HG03175 (cell line): ENCODE results near the gene VILL.
A peak's percentile ranks its signal among the peaks of the same experiment; 100 is the strongest.

Experiments
- ATAC-seq: cut with Tn5 transposase; IDR thresholded peaks from one replicate; pipeline ENCODE4 v1.9.1; 2021; ENCODE audit warnings: mild to moderate bottlenecking, moderate library complexity; ENCODE audit not compliant: unreplicated experiment

VILL gene

DNA sequence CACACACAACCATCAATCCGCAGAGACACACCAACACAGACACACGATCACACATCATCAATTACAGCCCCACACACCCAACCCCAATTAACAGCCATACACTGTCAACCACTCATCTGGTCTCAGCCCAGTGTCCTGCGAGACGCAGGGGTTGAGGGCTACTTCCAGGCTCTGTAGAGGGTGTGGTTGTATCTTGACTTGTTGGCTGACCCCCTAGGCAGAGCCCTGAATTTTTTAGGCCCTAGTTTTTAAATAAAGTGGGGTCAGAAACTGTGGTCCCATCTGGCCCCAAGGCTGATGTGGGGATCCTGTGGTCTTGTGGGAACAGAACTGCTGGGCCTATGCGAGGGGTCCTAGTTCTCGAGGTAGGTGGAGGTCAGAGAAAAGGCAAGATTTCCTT lies 9.2 kb downstream of the VILL start:
- no peak for ATAC-seq

DNA sequence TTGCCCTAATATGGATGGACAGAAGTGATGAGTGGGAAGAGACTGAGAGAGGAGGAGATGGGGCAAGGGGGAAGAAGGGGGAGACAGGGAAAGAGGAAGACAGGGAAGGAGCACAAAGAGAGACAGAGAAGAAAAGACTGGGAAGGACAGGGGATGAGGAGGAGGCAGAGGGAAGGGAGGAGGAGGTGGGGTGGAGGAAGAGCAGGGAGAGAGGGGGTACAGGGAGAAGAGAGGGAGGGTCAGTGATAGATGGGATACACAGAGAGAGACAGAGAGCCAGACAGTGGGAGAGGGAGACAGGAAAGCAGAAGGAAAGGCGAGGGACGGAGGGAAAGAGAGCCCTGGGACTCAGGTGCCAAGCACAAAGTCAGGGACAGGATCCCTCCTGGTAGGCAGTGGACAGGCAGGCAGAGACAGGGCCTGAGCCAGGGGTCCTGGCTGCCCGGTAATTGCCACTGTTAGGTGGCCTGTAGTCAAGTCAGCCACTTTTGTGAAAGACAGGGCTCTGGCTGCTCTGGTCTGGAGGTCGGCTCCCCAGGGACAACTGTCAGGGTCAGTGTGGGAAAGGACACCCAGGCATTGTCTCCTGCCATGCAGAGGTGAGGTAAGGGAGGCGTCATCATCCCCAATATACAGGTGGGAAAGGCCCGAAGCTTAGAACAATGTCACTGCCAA lies 9.8 kb downstream of the VILL start:
- ATAC-seq: no peak

DNA sequence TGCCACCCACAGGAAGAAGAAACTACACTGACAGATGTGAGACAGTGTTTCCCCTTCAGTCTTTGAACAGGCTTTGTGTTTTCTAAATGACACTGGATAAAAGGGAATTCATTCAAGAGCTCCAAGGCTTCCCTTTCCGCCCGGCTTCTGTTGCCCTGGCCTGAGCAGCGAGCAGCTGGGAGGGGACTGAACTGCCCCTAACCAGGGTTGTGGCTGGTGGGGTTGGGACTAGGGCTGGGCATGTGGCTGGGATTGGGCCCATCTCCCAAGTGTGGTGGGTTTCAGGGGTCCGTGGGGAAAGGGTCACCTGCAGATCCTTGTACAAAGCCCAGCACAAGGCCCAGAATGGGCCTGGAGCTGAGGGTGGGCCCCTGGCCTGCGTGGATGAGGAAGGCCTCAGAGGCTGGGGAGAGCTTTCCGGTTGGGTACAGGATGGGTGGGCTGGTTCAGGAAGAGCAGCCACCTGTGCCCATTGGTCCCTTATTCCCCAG lies 10.4 kb downstream of the VILL start:
- no peak for ATAC-seq

- no peak for ATAC-seq
Measured at GRCh38 chr3:38001456-38002081, 11.0 kb downstream of the VILL start.

- ATAC-seq: no peak
Measured at GRCh38 chr3:38002291-38002876, 11.8 kb downstream of the VILL start.

DNA sequence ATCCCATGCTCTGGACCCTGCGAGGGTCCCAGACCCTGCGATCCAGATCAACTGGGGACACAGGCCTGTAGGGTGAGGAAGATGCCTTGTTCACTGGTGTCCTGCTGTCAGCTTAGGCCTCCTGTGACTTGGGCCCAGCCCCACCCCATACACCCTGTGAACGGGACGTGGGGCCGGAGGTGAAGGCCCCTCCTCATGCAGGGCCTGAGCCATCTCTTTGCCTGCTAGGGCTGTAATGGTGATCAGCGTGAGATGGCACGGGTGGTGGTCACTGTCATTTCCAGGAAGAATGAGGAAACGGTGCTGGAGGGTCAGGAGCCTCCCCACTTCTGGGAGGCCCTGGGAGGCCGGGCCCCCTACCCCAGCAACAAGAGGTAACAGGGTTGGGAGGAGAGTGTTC lies 12.4 kb downstream of the VILL start:
- no peak for ATAC-seq

- no peak for ATAC-seq
Measured at GRCh38 chr3:38003371-38003816, 12.8 kb downstream of the VILL start.

GRCh38 chr3:38003817-38004414 lies 13.3 kb downstream of the VILL start:
- ATAC-seq: no peak

DNA sequence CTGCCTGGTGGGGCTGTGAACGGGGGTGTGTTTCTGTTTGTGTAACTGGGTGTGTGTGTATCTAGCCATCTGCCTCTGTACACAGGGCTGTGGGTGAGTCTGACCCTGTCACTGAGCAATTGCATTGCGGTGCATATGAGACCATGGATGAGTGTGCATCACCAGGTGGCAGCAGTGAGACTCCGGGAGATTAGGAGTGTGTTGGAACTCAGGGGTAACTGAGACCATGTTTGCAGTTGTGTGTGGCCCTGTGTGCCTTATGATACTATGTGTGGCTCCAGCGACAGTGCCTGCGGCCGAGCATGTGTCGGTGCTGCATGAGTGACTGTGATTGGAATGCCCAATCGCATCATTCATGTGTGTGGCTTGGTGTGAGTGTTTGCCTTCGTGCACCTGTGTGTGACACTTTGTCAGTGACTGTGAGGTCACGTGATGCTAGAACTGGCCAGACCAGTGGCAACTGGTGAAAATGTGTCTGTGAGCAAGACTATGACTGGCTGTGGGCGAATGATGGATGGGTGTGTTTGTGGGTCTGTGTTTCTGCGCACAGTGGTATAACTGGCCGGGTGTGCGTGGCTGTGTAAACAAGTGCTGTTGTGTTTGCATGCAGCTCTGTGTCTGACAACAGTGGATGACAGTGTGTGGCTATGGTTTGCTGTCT lies 14.0 kb downstream of the VILL start:
- peak; percentile 59 for ATAC-seq

GRCh38 chr3:38005076-38006020 lies 14.8 kb downstream of the VILL start:
- ATAC-seq: no peak

DNA sequence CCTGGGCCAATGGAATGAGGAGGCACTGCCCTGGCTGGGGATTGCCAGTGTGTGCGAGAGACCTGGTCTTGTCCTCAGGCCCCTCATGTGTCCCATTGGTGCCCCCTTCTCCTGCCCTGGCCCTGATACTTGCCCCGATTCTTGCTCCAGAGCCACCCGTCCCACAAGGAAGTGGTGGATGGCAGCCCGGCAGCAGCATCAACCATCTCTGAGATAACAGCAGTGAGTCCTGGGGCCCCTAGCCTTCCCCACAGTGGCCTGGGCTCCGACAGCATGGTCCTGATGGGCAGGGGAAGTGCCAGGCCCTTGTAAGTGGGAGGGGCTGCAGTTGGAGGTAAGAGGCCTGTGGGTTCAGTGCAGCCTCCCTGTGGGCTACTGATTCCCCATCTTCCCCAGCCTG lies 15.4 kb downstream of the VILL start:
- ATAC-seq: no peak

GRCh38 chr3:38006445-38006995 lies 15.9 kb downstream of the VILL start:
- ATAC-seq: no peak

GRCh38 chr3:38007754-38008090 lies 17.1 kb downstream of the VILL start:
- ATAC-seq: no peak

- ATAC-seq: no peak
Measured at GRCh38 chr3:38008191-38008701, 17.7 kb downstream of the VILL start.

DNA sequence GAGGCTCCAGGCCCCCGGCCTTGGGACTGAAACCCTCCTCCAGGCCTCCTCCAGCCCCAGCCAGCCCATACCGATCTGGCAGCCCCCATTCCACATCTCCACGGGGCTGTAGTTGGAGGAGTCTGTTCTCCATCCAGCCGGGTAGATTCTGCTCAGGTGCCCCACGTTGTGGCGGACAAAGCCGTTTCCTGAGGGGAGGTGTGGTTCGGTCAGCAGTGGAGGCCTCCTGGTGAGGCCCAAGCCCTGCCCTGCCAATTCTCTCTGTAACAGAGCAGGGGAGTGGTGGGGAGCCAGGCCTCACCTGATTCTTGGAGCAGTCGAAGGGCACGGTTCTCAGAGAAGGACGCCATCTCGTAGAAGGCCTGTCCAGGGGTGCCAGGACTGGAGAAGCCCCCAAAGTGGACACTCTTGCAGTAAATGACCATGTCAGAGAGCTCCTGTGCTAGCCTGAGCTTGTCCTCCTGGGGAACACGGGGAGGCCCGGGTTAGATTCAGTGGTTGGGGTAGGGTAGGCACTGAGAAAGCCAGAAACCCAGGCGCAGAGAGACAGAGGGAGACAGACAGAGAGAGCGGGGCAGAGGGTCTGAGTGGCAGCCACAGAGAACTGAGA lies 18.5 kb downstream of the VILL start:
- ATAC-seq: no peak

GRCh38 chr3:38009807-38010591 lies 19.4 kb downstream of the VILL start:
- no peak for ATAC-seq

GRCh38 chr3:38011111-38011510 lies 20.5 kb downstream of the VILL start:
- ATAC-seq: no peak

DNA sequence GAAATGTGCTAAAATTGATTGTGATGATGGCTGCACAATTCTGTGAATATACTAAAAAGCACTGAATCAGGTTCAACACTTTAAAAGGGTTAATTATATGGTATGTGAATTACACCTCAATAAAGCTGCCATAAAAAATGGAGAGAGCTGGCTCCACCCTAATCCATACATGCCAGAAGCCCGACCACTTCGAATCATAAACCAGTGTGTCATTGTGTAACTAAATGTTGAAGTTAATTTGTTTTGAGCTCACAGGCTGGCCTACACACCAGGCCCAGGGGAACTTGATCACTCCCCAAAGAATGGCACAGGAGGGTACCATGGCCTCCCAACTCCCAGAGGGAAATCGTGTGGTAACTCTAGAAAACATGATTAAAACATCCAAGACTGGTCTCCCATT lies 24.9 kb downstream of the VILL start:
- ATAC-seq: no peak

GRCh38 chr3:38015984-38016383 lies 25.4 kb downstream of the VILL start:
- ATAC-seq: no peak
